Measurements from ENCODE around the gene INSYN2B.

INSYN2B gene

DNA sequence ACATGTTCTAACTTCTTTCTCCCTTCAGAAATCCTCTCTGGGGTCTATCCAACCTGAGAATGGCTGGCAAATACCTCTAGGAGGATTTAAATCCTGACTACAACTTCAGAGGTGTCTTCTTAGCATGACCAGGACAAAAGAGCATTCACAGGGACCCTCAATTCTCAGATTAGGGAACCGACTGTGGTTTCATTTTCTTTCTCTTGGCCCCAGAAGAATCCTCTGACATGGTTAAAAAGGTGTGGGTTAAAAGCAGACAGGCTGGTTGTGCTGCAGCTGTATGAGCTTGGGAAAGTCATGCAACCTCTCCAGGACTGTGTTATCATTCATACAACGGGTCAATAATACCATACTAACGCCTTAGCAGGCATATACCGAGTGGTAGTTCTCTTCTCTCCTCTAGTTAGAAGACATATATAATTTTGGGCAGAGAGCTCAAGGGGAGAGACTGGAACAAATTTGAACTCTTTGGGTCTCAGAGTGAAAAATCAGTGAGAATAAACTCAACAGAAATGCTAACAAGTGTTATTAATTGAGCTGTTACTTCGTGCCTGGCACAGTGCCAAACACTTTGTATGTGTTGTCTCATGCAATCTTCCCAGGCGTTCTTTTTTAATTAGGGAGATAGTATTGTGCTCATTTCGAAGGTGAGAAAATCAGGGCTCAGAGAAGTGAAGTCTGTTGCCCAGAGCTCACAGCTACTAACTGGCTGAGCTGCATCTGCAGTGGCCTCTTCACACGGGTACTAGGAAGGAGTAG lies 35.2 kb downstream of the INSYN2B start:
- TF ChIP-seq, protein P1, sequence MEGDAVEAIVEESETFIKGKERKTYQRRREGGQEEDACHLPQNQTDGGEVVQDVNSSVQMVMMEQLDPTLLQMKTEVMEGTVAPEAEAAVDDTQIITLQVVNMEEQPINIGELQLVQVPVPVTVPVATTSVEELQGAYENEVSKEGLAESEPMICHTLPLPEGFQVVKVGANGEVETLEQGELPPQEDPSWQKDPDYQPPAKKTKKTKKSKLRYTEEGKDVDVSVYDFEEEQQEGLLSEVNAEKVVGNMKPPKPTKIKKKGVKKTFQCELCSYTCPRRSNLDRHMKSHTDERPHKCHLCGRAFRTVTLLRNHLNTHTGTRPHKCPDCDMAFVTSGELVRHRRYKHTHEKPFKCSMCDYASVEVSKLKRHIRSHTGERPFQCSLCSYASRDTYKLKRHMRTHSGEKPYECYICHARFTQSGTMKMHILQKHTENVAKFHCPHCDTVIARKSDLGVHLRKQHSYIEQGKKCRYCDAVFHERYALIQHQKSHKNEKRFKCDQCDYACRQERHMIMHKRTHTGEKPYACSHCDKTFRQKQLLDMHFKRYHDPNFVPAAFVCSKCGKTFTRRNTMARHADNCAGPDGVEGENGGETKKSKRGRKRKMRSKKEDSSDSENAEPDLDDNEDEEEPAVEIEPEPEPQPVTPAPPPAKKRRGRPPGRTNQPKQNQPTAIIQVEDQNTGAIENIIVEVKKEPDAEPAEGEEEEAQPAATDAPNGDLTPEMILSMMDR (IDR thresholded peaks at IDR 0.05; ENCODE audit: low read depth, low read length), result no peak
- DNase-seq (ENCODE audit: extremely low read depth, low read depth), result no peak

DNA sequence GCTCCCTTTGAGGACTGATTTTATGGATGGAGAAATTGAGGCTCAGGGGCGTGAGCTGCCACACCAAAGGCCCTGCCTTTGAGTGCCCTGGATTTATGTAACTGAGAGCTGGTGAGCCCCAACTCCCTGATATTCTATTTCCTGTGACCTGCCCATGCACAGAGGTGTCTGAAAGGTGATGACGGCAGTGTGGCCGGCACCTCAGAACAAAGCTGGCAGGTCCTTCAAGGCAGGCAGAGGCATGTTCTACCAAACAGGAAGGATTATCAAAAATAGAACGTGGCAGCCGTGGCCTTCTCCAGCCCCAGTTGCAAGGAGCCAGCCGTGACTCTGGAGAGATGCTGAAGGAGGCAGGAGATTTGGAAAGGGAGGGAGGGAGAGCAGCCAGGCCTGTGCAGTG lies 36.2 kb downstream of the INSYN2B start:
- TF ChIP-seq, protein P1 (IDR thresholded peaks at IDR 0.05; ENCODE audit: low read depth, low read length), result no peak
- no peak for DNase-seq (ENCODE audit: extremely low read depth, low read depth)

DNA sequence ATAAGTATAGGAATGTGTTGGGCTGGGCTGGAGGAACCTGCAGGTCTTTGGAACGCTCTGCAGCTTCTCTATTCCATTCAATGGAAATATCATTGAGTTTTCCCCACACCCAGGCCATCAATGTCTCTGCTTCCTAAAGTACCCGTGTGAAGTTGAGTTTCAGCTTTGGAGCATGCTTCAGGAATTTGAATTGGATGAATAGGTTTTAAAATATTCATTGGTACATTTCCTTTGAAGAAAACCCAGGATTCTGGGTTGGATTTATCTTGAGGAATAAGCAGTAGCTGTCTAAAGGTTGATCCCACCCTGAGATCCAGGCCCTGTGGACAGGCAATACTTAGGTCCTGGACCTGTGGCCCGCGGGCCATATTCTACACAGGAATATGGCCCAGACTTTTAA lies 37.3 kb downstream of the INSYN2B start:
- no peak for DNase-seq (ENCODE audit: extremely low read depth, low read depth)
- TF ChIP-seq, protein P1 (IDR thresholded peaks at IDR 0.05; ENCODE audit: low read depth, low read length), result no peak

DNA sequence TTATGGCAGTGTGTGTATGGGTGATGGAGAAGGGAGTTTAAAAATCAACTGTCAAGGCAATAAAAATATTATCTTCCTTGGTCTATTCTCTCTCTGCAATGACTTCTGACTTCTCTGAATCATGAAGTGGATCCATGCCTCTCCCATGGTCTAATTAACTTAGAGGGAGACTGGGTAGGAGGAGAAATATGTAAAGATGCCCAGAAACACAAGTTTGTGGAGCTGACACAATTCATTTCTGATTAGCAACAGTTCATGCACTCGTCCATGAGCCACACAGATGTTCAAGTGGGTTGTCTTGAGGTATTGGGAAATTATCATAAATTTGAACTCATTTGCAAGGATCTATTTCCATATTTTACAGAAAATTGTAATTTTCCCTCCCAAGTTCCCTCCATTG lies 38.1 kb downstream of the INSYN2B start:
- DNase-seq (ENCODE audit: extremely low read depth, low read depth), result no peak
- TF ChIP-seq, protein P1 (IDR thresholded peaks at IDR 0.05; ENCODE audit: low read depth, low read length), result no peak

DNA sequence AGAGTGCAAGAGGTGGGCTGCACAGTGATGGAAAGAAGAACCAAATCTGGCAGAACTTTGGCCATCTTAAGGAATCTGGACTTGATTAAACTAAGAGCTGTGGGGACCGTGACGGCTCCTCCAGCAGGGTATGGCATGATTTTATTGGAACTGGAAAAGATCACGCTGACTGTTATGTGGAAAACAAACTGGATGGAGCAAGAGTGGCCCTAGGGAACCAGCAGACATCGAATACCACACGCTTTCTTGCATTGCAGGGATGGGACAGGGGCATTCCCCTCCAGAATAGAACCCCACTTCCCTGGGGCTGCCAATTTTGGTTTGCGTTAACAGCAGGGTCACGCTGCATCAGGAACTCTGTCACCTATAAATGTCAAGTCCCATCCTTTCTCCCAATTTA lies 38.8 kb downstream of the INSYN2B start:
- DNase-seq (ENCODE audit: extremely low read depth, low read depth), result no peak
- TF ChIP-seq, protein P1 (IDR thresholded peaks at IDR 0.05; ENCODE audit: low read depth, low read length), result no peak

DNA sequence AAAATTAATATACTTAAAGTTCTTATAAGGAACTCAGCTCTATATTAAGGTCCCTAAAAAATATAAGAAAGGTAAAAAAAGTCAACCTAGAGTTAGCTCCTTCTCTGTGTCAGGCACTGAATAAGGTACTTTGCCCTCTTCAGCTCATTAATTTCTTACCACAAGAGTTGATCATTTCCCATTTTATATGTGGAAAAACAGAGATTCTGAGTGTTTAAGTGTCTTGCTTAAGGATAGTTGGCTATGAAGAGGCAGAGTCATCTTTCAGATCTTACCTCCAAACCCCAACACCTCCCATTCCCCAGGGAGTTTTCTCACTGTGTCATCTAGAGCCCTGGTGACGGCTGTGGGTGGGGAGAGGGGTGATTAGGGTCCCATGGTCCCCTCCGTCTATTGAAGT lies 40.6 kb downstream of the INSYN2B start:
- TF ChIP-seq, protein P1 (IDR thresholded peaks at IDR 0.05; ENCODE audit: low read depth, low read length), result no peak
- no peak for DNase-seq (ENCODE audit: extremely low read depth, low read depth)

DNA sequence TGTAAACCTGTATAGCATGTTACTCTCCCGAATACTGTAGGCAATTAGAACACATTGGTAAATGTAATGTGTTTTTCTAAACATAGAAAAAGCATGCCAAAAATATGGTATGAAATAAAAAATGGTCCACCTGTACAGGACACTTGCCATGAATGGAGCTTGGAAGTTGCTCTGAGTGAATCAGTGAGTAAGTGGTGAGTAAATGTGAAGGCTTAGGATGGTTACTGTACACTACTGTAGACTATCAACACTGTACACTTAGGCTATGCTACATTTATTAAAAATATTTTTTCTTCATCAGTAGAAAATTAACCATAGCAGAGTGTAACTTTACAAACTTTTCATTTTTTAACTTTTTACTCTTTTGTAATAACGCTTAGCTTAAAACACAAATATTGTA lies 41.9 kb downstream of the INSYN2B start:
- no peak for DNase-seq (ENCODE audit: extremely low read depth, low read depth)
- TF ChIP-seq, protein P1 (IDR thresholded peaks at IDR 0.05; ENCODE audit: low read depth, low read length), result no peak
